NB4 (cell line): Measurements from ENCODE around the gene KCNAB1.

Experiments used
- DNase-seq: peaks from one replicate; pipeline ENCODE4 v3.0.0; 2010; ENCODE audit warnings: low read depth
- H3K4me3 ChIP-seq: one replicate; pipeline ENCODE4 v1.5.1; 2011; ENCODE audit warnings: mild to moderate bottlenecking, low read depth, low read length, moderate library complexity
- CTCF ChIP-seq: IDR thresholded peaks from one replicate; pipeline ENCODE4 v1.5.1; 2012; ENCODE audit warnings: low read depth, low read length
- MAX ChIP-seq: IDR thresholded peaks from 2 replicates; pipeline ENCODE4 v1.6.1; 2011; ENCODE audit warnings: low read depth, low read length
- MYC ChIP-seq: IDR thresholded peaks from 2 replicates; pipeline ENCODE4 v1.6.1; 2011; ENCODE audit warnings: low read depth, low read length
- POLR2A ChIP-seq: IDR thresholded peaks from 2 replicates; pipeline ENCODE4 v1.6.1; 2011; ENCODE audit warnings: mild to moderate bottlenecking; ENCODE audit not compliant: insufficient read length; ENCODE audit errors: extremely low read depth

Gene KCNAB1

GRCh38 chr3:156145866-156146265, 25.5 kb downstream of the KCNAB1 start:
- TF ChIP-seq POLR2A, result no peak
- TF ChIP-seq MAX, result no peak
- TF ChIP-seq MYC, result no peak
- DNase-seq, result no peak
- H3K4me3 ChIP-seq, result no peak overlapping the region

- no peak overlapping the region for H3K4me3 ChIP-seq
- no peak for DNase-seq
- TF ChIP-seq MYC (no peak), CTCF (no peak), MAX (no peak), POLR2A (no peak)
Measured at GRCh38 chr3:156148345-156148945, 28.1 kb downstream of the KCNAB1 start.

- peak; percentile 9 for DNase-seq
- TF ChIP-seq MYC, result no peak
- TF ChIP-seq POLR2A, result no peak
- no peak for TF ChIP-seq MAX
- TF ChIP-seq CTCF, result no peak
- no peak overlapping the region for H3K4me3 ChIP-seq
Measured at GRCh38 chr3:156148946-156149381, 28.6 kb downstream of the KCNAB1 start.

GRCh38 chr3:156149876-156150275, 29.5 kb downstream of the KCNAB1 start:
- no peak overlapping the region for H3K4me3 ChIP-seq
- no peak for TF ChIP-seq MYC
- TF ChIP-seq MAX, result no peak
- TF ChIP-seq POLR2A, result no peak
- TF ChIP-seq CTCF, result no peak
- no peak for DNase-seq

- peak; percentile 57 for DNase-seq
- H3K4me3 ChIP-seq, result no peak overlapping the region
- peak; percentile 78 for TF ChIP-seq CTCF
- no peak for TF ChIP-seq POLR2A
- no peak for TF ChIP-seq MYC
- no peak for TF ChIP-seq MAX
Measured at GRCh38 chr3:156150434-156151066, 30.2 kb downstream of the KCNAB1 start.

- H3K4me3 ChIP-seq, result no peak overlapping the region
- peak; percentile 78 for TF ChIP-seq CTCF
- TF ChIP-seq MYC, result no peak
- DNase-seq, result peak; percentile 69
Measured at GRCh38 chr3:156151824-156152428, 31.5 kb downstream of the KCNAB1 start.
